ENCODE results near the gene WDFY2. TPM values are rescaled to one million over a fixed set of nuclear protein-coding genes. Genes with fewer than 3 reads are reported as not detected.

WDFY2 gene
- total RNA-seq, 1 donor from 2014 or later: 16.2 TPM

- FAIRE-seq (peak; percentile 58), DNase-seq (ENCODE audit: low read depth) (peak; percentile 78)
- Mint-ChIP-seq H3K4me1 (ENCODE audit: low read depth, unreplicated experiment) (peaks cover 41% of the 10 kb centered on the region), H3K27ac (ENCODE audit: unreplicated experiment) (peak overlapping the region; percentile 17), H3K4me3 (ENCODE audit: unreplicated experiment) (no peak overlapping the region), H3K9me3 (ENCODE audit: unreplicated experiment) (no peaks in the 10 kb centered on the region), H3K36me3 (ENCODE audit: low read depth, unreplicated experiment) (peaks cover 9% of the 10 kb centered on the region), H3K27me3 (ENCODE audit: low read depth, unreplicated experiment) (no peaks in the 10 kb centered on the region)
- TF ChIP-seq CTCF (IDR thresholded peaks at IDR 0.05; ENCODE audit: insufficient read depth, low read depth, low read length) (no peak), EZH2 (IDR thresholded peaks at IDR 0.05; ENCODE audit: insufficient read depth, low read length) (no peak)
- Histone ChIP-seq H3K27me3 (ENCODE audit: insufficient read depth, low read length) (no peaks in the 10 kb centered on the region), H3K4me1 (ENCODE audit: insufficient read depth, low read length) (peaks cover 37% of the 10 kb centered on the region), H4K20me1 (ENCODE audit: insufficient read depth, low read length) (no peaks in the 10 kb centered on the region), H3K36me3 (ENCODE audit: insufficient read depth, low read length) (peaks cover 7% of the 10 kb centered on the region), H3K27ac (ENCODE audit: low read depth, low read length) (no peak overlapping the region), H3K4me2 (ENCODE audit: low read length) (peak overlapping the region; percentile 70), H3K4me3 (ENCODE audit: insufficient read depth, low read depth, low read length) (no peak overlapping the region), H2AFZ (ENCODE audit: low read depth, low read length) (no peak overlapping the region), H3K9me3 (ENCODE audit: insufficient read depth, low read depth, low read length) (no peaks in the 10 kb centered on the region), H3K79me2 (ENCODE audit: insufficient read depth, low read length) (peaks cover 2% of the 10 kb centered on the region), H3K9ac (ENCODE audit: low read length) (no peak overlapping the region)
These were observed 150.5 kb downstream of the WDFY2 start for GRCh38 chr13:51734786-51735185.

- Mint-ChIP-seq H3K27me3 (ENCODE audit: low read depth, unreplicated experiment) (no peaks in the 10 kb centered on the region), H3K27ac (ENCODE audit: unreplicated experiment) (no peak overlapping the region), H3K9me3 (ENCODE audit: unreplicated experiment) (no peaks in the 10 kb centered on the region), H3K4me1 (ENCODE audit: low read depth, unreplicated experiment) (peaks cover 33% of the 10 kb centered on the region), H3K4me3 (ENCODE audit: unreplicated experiment) (no peak overlapping the region), H3K36me3 (ENCODE audit: low read depth, unreplicated experiment) (peaks cover 16% of the 10 kb centered on the region)
- no peak overlapping the region for H3K4me3 ChIP-seq (ENCODE audit: insufficient read depth, low read depth, low read length)
- no peak overlapping the region for H3K27ac ChIP-seq (ENCODE audit: low read depth, low read length)
- H3K27me3 ChIP-seq (ENCODE audit: insufficient read depth, low read length): no peaks in the 10 kb centered on the region
- no peak overlapping the region for H2AFZ ChIP-seq (ENCODE audit: low read depth, low read length)
- no peak overlapping the region for H3K9ac ChIP-seq (ENCODE audit: low read length)
- no peak for DNase-seq (ENCODE audit: low read depth)
- H4K20me1 ChIP-seq (ENCODE audit: insufficient read depth, low read length): no peaks in the 10 kb centered on the region
- no peaks in the 10 kb centered on the region for H3K9me3 ChIP-seq (ENCODE audit: insufficient read depth, low read depth, low read length)
- H3K36me3 ChIP-seq (ENCODE audit: insufficient read depth, low read length): peaks cover 11% of the 10 kb centered on the region
- no peak for FAIRE-seq
- H3K4me2 ChIP-seq (ENCODE audit: low read length): no peak overlapping the region
- TF ChIP-seq CTCF (IDR thresholded peaks at IDR 0.05; ENCODE audit: insufficient read depth, low read depth, low read length): no peak
- no peak for TF ChIP-seq EZH2 (IDR thresholded peaks at IDR 0.05; ENCODE audit: insufficient read depth, low read length)
- peaks cover 19% of the 10 kb centered on the region for H3K4me1 ChIP-seq (ENCODE audit: insufficient read depth, low read length)
- H3K79me2 ChIP-seq (ENCODE audit: insufficient read depth, low read length): no peaks in the 10 kb centered on the region
These were observed 153.3 kb downstream of the WDFY2 start for GRCh38 chr13:51737609-51738008.

- Histone ChIP-seq H3K4me3 (ENCODE audit: insufficient read depth, low read depth, low read length) (no peak overlapping the region), H3K4me1 (ENCODE audit: insufficient read depth, low read length) (peaks cover 18% of the 10 kb centered on the region), H3K9ac (ENCODE audit: low read length) (no peak overlapping the region), H4K20me1 (ENCODE audit: insufficient read depth, low read length) (no peaks in the 10 kb centered on the region), H2AFZ (ENCODE audit: low read depth, low read length) (no peak overlapping the region), H3K27me3 (ENCODE audit: insufficient read depth, low read length) (no peaks in the 10 kb centered on the region), H3K36me3 (ENCODE audit: insufficient read depth, low read length) (peaks cover 11% of the 10 kb centered on the region), H3K27ac (ENCODE audit: low read depth, low read length) (no peak overlapping the region), H3K9me3 (ENCODE audit: insufficient read depth, low read depth, low read length) (no peaks in the 10 kb centered on the region), H3K79me2 (ENCODE audit: insufficient read depth, low read length) (no peaks in the 10 kb centered on the region), H3K4me2 (ENCODE audit: low read length) (no peak overlapping the region)
- Mint-ChIP-seq H3K36me3 (ENCODE audit: low read depth, unreplicated experiment) (peaks cover 21% of the 10 kb centered on the region), H3K27ac (ENCODE audit: unreplicated experiment) (no peak overlapping the region), H3K4me1 (ENCODE audit: low read depth, unreplicated experiment) (peaks cover 28% of the 10 kb centered on the region), H3K4me3 (ENCODE audit: unreplicated experiment) (no peak overlapping the region), H3K27me3 (ENCODE audit: low read depth, unreplicated experiment) (no peaks in the 10 kb centered on the region), H3K9me3 (ENCODE audit: unreplicated experiment) (no peaks in the 10 kb centered on the region)
- TF ChIP-seq EZH2 (IDR thresholded peaks at IDR 0.05; ENCODE audit: insufficient read depth, low read length) (no peak), CTCF (IDR thresholded peaks at IDR 0.05; ENCODE audit: insufficient read depth, low read depth, low read length) (no peak)
- FAIRE-seq (no peak), DNase-seq (ENCODE audit: low read depth) (no peak)
These were observed 154.1 kb downstream of the WDFY2 start for GRCh38 chr13:51738226-51738905.
